Measurements from ENCODE around the gene TMEM39B. TPM values are rescaled to one million over a fixed set of nuclear protein-coding genes. Genes with fewer than 3 reads are reported as not detected.

Gene TMEM39B
- total RNA-seq, 1 experiment from 2014 or later, result 18.8 TPM

- Mint-ChIP-seq H3K27me3 (ENCODE audit: low read depth) (no peaks in the 10 kb centered on the region), H3K4me1 (no peaks in the 10 kb centered on the region), H3K9me3 (no peaks in the 10 kb centered on the region), H3K4me3 (no peak overlapping the region), H3K36me3 (peaks cover 78% of the 10 kb centered on the region), H3K27ac (no peak overlapping the region)
- no peak for ATAC-seq
- DNase-seq (ENCODE audit: low spot score), result no peak
- TF ChIP-seq EMX1 (CRISPR knock-in tag; IDR thresholded peaks at IDR 0.05), result no peak
- CTCF ChIA-PET, result no interaction called here
- POLR2A ChIA-PET, result interaction anchor here (0.8 kb wide), 1 partner anchor 10 kb away, joined by 3 read pairs; no protein-coding TSS in a partner anchor
These were observed 32.0 kb upstream of the TMEM39B start for GRCh38 chr1:32040711-32041110.

DNA sequence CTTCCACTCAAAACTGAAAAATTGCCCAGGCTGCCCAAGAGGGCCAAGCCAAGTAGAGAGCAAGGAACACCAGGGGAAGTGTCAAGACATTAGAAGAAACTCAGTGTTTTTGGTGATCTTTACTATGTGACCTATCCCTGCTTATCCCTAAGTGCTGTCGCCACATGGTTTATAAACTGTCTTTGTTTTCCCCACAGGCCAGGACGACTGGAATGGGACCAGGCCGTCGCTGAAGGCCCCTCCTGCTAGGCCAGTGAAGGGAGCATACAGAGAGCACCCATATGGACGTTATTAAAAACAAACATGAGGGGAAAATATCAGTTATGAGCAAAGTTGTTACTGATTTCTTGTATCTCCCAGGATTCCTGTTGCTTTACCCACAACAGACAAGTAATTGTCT is 30.4 kb upstream of the TMEM39B start:
- POLR2A ChIA-PET, result no interaction called here
- peak overlapping the region; percentile 76; the same call in 1 of the 2 replicates for H3K27ac Mint-ChIP-seq
- DNase-seq (ENCODE audit: low spot score) (no peak), ATAC-seq (no peak)
- H3K4me3 Mint-ChIP-seq, result no peak overlapping the region
- CTCF ChIA-PET, result no interaction called here
- H3K27me3 Mint-ChIP-seq (ENCODE audit: low read depth), result no peaks in the 10 kb centered on the region
- peaks cover 76% of the 10 kb centered on the region for H3K36me3 Mint-ChIP-seq
- H3K9me3 Mint-ChIP-seq, result no peaks in the 10 kb centered on the region
- H3K4me1 Mint-ChIP-seq, result no peaks in the 10 kb centered on the region
- TF ChIP-seq ZNF512 (CRISPR knock-in tag; IDR thresholded peaks at IDR 0.05; ENCODE audit: borderline replicate concordance) (no peak), ZNF396 (CRISPR knock-in tag; IDR thresholded peaks at IDR 0.05; ENCODE audit: borderline replicate concordance) (no peak), FOXJ3 (CRISPR knock-in tag; IDR thresholded peaks at IDR 0.05; ENCODE audit: borderline replicate concordance) (no peak), RORB (CRISPR knock-in tag; IDR thresholded peaks at IDR 0.05) (no peak), MXD4 (CRISPR knock-in tag; IDR thresholded peaks at IDR 0.05; ENCODE audit: borderline replicate concordance) (no peak), FOXP1 (CRISPR knock-in tag; IDR thresholded peaks at IDR 0.05; ENCODE audit: borderline replicate concordance) (no peak), OVOL2 (CRISPR knock-in tag; IDR thresholded peaks at IDR 0.05; ENCODE audit: borderline replicate concordance) (no peak), ATF1 (CRISPR knock-in tag; IDR thresholded peaks at IDR 0.05) (no peak), PRDM15 (CRISPR knock-in tag; IDR thresholded peaks at IDR 0.05) (no peak), SMAD4 (CRISPR knock-in tag; IDR thresholded peaks at IDR 0.05) (no peak), ZNF219 (CRISPR knock-in tag; IDR thresholded peaks at IDR 0.05; ENCODE audit: borderline replicate concordance) (no peak), CREB1 (CRISPR knock-in tag; IDR thresholded peaks at IDR 0.05) (no peak), KAT7 (CRISPR knock-in tag; IDR thresholded peaks at IDR 0.05; ENCODE audit: borderline replicate concordance) (no peak), JAZF1 (CRISPR knock-in tag; IDR thresholded peaks at IDR 0.05) (no peak), SMAD3 (CRISPR knock-in tag; IDR thresholded peaks at IDR 0.05; ENCODE audit: borderline replicate concordance) (no peak), ZNF138 (CRISPR knock-in tag; conservative IDR thresholded peaks at IDR 0.05) (no peak), PREB (CRISPR knock-in tag; IDR thresholded peaks at IDR 0.05; ENCODE audit: borderline replicate concordance) (no peak), ZNF671 (CRISPR knock-in tag; IDR thresholded peaks at IDR 0.05) (no peak)
- TF ChIP-seq, protein P1, sequence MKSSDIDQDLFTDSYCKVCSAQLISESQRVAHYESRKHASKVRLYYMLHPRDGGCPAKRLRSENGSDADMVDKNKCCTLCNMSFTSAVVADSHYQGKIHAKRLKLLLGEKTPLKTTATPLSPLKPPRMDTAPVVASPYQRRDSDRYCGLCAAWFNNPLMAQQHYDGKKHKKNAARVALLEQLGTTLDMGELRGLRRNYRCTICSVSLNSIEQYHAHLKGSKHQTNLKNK (CRISPR knock-in tag; IDR thresholded peaks at IDR 0.05), result no peak
- TF ChIP-seq, protein P2, sequence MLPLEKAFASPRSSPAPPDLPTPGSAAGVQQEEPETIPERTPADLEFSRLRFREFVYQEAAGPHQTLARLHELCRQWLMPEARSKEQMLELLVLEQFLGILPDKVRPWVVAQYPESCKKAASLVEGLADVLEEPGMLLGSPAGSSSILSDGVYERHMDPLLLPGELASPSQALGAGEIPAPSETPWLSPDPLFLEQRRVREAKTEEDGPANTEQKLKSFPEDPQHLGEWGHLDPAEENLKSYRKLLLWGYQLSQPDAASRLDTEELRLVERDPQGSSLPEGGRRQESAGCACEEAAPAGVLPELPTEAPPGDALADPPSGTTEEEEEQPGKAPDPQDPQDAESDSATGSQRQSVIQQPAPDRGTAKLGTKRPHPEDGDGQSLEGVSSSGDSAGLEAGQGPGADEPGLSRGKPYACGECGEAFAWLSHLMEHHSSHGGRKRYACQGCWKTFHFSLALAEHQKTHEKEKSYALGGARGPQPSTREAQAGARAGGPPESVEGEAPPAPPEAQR (CRISPR knock-in tag; IDR thresholded peaks at IDR 0.05), result no peak
